ENCODE data around the gene LAMC3. TPM values are rescaled to one million over a fixed set of nuclear protein-coding genes. Genes with fewer than 3 reads are reported as not detected.
"Not testable (repeated sequence)": the region's sequence is repeated elsewhere in the genome, so short reads cannot be mapped to it uniquely, and the experiment has no call there.

Gene LAMC3
- total RNA-seq, 4 donors from 2014 or later, result 0.06 to 0.50 (median 0.34) TPM; not detected in 1

- H3K27me3 ChIP-seq, result peaks cover 0 to 6% (median 0%) of the 10 kb centered on the region in 4 donors
- DNase-seq (ENCODE audit: extremely low spot score), result no peak
- TF ChIP-seq POLR2A (IDR thresholded peaks at IDR 0.05; ENCODE audit: low read depth) (no peak), EP300 (IDR thresholded peaks at IDR 0.05) (no peak), CTCF (IDR thresholded peaks at IDR 0.05) (no peak), POLR2AphosphoS5 (IDR thresholded peaks at IDR 0.05) (no peak)
- H3K9me3 ChIP-seq, result no peaks in the 10 kb centered on the region
- H3K27ac ChIP-seq (replicated peaks in 1 of 4), result no peak overlapping the region
- H3K4me3 ChIP-seq, result no peak overlapping the region
- 86% methylated on average over 27 of the region's 27 CpGs for WGBS
- H3K36me3 ChIP-seq, result no peaks in the 10 kb centered on the region
- peaks cover 16 to 18% (median 16%) of the 10 kb centered on the region in 4 donors for H3K4me1 ChIP-seq
- intact Hi-C loops (cut with DNase I), result loop anchor here (10.0 kb wide), 1 partner anchor 89 kb away; no protein-coding TSS in a partner anchor
Observed at GRCh38 chr9:131033269-131034224, 24.6 kb downstream of the LAMC3 start.

GRCh38 chr9:131034268-131034667, 25.3 kb downstream of the LAMC3 start:
- no CpG with 5 or more reads among the region's 14 CpGs for WGBS
- Histone ChIP-seq H3K4me3 (no peak overlapping the region), H3K36me3 (no peaks in the 10 kb centered on the region), H3K27me3 (peaks cover 0 to 6% (median 0%) of the 10 kb centered on the region in 4 donors), H3K9me3 (no peaks in the 10 kb centered on the region), H3K4me1 (peaks cover 16 to 18% (median 16%) of the 10 kb centered on the region in 4 donors), H3K27ac (replicated peaks in 1 of 4) (no peak overlapping the region)
- intact Hi-C loops (cut with DNase I), result loop anchor here (10.0 kb wide), 1 partner anchor 89 kb away; no protein-coding TSS in a partner anchor
- TF ChIP-seq POLR2AphosphoS5 (IDR thresholded peaks at IDR 0.05) (no peak), EP300 (IDR thresholded peaks at IDR 0.05) (no peak), CTCF (IDR thresholded peaks at IDR 0.05) (no peak), POLR2A (IDR thresholded peaks at IDR 0.05; ENCODE audit: low read depth) (no peak)
- DNase-seq (ENCODE audit: extremely low spot score), result no peak

GRCh38 chr9:131034749-131035148, 25.8 kb downstream of the LAMC3 start:
- DNase-seq (ENCODE audit: extremely low spot score); H3K27me3 ChIP-seq; H3K27ac ChIP-seq (replicated peaks in 1 of 4); H3K36me3 ChIP-seq; H3K4me3 ChIP-seq; H3K9me3 ChIP-seq: not testable (repeated sequence)
- intact Hi-C loops (cut with DNase I), result loop anchor here (10.0 kb wide), 1 partner anchor 90 kb away; no protein-coding TSS in a partner anchor
- WGBS, result 90% methylated on average over 9 of the region's 10 CpGs
- H3K4me1 ChIP-seq, result peaks cover 16 to 18% (median 16%) of the 10 kb centered on the region in 4 donors

GRCh38 chr9:131035548-131035947, 26.6 kb downstream of the LAMC3 start:
- TF ChIP-seq CTCF (IDR thresholded peaks at IDR 0.05) (no peak), POLR2AphosphoS5 (IDR thresholded peaks at IDR 0.05) (no peak), POLR2A (IDR thresholded peaks at IDR 0.05; ENCODE audit: low read depth) (no peak), EP300 (IDR thresholded peaks at IDR 0.05) (no peak)
- intact Hi-C loops (cut with DNase I), result loop anchor here (10.0 kb wide), 1 partner anchor 91 kb away; no protein-coding TSS in a partner anchor
- Histone ChIP-seq H3K9me3 (no peaks in the 10 kb centered on the region), H3K4me3 (no peak overlapping the region), H3K27ac (replicated peaks in 1 of 4) (no peak overlapping the region), H3K4me1 (peaks cover 16 to 18% (median 16%) of the 10 kb centered on the region in 4 donors), H3K36me3 (no peaks in the 10 kb centered on the region), H3K27me3 (peaks cover 0 to 6% (median 0%) of the 10 kb centered on the region in 4 donors)
- WGBS, result 71% methylated on average over 1 of the region's 3 CpGs
- DNase-seq (ENCODE audit: extremely low spot score), result no peak

- H3K36me3 ChIP-seq, result no peaks in the 10 kb centered on the region
- H3K27ac ChIP-seq (replicated peaks in 1 of 4), result no peak overlapping the region
- DNase-seq (ENCODE audit: extremely low spot score), result no peak
- 63% methylated on average over 6 of the region's 24 CpGs for WGBS
- H3K9me3 ChIP-seq, result no peaks in the 10 kb centered on the region
- TF ChIP-seq POLR2A (IDR thresholded peaks at IDR 0.05; ENCODE audit: low read depth) (no peak), POLR2AphosphoS5 (IDR thresholded peaks at IDR 0.05) (no peak), EP300 (IDR thresholded peaks at IDR 0.05) (no peak), CTCF (IDR thresholded peaks at IDR 0.05) (no peak)
- no peak overlapping the region for H3K4me3 ChIP-seq
- H3K27me3 ChIP-seq, result peaks cover 0 to 6% (median 0%) of the 10 kb centered on the region in 4 donors
- peaks cover 16 to 18% (median 16%) of the 10 kb centered on the region in 4 donors for H3K4me1 ChIP-seq
- intact Hi-C loops (cut with DNase I), result loop anchor here (10.0 kb wide), 1 partner anchor 91 kb away; no protein-coding TSS in a partner anchor
Observed at GRCh38 chr9:131036071-131036470, 27.1 kb downstream of the LAMC3 start.
